DMS53 treated with DMSO at 0.1 percent for 48 hours (cell line): ENCODE data around the gene RNH1.

Experiments
- DNase-seq: peaks from one replicate; lab custom pipeline; 2025; ENCODE audit not compliant: unreplicated experiment; lab: John Stamatoyannopoulos, UW

The RNH1 gene

DNA sequence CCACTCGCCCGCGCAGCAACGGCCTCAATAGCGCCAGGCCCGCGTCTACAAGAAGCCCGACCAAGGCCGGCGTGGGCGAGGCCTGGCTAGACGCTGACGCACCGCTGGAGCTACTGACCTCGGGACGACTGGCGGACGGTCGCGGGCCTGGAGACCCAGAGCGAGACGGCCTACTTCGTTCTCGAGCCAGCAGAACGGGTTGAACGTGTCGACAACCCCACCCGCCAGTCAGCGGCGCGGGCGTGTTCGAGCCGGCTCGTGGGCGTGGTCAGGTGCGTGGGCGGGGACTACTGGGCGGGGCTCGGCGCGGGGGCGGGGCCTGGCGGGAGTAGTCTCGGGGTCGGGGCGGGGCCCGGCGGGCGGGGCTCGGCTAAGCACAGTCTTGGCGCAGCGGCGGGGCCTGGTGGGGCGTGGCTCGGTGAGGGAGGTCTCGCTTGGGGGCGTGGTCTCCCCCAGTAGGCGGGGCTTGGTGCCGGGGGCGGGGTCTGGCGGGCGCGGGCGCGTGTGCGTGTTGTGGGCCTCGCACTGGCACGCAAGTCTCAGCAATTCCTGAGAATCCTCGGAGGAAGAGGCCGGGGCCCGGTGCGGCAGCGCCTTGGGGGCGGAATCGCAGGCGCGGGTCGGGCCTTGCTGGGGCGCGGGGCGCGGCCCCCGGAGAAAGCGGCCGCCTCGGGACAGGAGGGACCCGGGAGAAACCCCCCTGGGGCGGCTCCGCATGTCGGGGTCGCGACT lies at the start of gene RNH1:
TSS of gene RNH1 (minus strand) at position 248 of the 732 bp plus-strand sequence. CDS start 5,080 bp downstream, outside the sequence.
- peak; percentile 92 for DNase-seq

DNA sequence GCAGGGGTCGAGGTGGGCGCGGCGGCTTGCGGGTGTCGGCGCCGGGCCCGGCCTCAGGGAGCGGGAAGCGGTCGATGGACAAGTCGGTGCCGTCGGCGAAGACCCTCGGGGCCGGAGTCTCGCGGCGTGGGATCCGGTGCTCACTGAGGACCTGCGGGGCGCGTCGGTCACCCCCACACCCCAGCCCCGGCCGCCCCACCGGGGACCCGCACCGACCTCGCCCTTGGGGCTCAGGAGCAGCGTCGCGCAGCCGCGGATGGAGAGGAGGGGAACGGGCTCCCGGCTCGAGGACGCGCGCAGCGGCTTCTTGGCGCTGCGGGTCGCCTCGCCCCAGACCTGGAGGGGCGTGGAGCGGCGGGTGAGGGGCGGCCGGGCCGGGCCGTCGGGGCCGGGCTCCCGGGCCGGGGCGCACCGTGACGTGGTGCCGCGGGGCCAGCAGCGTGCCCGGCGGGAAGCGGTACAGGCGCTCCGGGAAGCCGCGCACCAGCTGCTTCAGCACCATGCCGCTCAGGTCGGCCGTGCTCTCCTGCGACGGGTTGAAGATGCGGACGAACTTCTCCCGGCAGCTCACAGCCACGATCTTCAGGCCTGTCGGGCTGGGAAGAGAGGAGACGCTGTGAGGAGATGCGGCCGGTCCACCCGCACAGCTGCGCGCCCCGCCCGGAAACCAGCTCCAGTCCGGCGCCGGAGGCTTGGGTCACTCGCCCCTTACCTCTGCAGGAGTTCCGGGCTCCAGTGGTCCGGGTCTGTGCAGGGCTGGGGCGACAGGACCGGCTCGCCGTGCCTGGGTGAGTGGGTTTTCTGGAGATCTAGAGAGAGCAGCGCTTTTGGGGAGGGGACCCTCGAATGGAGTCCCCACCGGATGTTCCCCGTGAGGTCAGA lies 49.0 kb upstream of the RNH1 start:
- DNase-seq: peak; percentile 22

DNA sequence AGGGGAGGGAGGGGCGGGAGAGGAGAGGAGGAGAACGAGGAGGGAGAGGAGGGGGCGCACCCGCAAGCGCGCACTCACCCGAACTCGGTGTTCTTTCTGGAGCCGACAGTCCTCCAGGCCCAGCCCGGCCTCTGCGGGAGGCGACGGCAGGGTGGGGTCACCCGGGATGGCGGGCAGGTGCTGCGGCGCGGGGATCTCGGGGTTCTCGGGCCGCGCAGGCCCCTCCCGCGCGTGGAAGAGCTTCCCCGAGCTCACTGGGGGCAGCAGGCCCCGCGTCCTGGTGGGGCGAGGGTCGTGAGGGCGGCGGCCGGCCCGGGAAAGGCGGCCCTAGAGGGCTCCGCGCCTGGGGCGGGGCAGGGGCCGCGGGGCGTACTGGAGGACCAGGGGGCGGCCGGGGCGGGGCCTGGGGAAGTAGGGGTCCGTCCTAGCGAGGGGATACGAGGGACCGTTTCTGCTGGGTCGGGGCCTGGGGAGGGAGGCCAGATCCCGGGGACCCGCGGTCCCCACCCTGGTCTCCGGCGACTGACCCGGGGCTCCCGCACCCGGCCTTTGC lies 48.3 kb upstream of the RNH1 start:
- no peak for DNase-seq

DNA sequence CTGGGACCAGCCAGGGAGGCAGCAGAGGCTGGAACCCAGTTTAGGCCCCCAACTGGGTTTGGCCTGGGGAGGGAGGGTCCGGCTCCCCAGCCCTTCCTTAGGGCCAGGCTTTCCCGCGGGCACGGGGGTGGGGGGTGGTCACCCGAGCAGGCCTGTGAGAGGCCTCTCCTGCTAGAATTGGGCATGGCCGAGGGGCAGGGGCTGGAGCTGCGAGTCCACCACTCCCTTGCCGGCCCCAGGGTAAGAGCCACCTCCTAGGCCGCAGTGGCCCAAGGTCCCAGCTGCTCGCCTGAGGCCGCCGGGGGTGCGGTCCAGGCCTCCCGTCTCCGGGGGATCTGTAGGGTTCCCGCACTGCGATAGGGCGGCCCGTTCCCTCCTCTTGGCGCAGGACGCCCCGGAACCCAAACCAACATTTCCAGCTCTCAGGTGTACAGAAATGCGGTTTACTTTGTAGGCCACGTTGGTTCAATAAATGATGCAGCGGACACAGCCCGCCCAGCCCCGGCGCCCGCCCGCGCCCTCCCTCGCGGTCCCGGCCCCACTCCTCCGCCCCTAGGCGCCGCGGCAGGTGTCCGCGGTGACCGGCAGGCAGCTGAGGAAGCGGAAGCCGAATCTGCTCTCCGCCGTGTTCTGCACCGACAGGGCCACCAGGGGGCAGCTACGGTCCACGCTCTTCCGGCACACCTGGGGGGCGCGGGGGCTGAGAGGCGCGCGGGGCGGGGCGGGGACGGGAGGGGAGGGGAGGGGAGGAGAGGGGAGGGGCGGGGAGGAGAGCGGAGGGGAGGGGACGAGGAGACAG lies 47.6 kb upstream of the RNH1 start:
- peak; percentile 81 for DNase-seq

DNA sequence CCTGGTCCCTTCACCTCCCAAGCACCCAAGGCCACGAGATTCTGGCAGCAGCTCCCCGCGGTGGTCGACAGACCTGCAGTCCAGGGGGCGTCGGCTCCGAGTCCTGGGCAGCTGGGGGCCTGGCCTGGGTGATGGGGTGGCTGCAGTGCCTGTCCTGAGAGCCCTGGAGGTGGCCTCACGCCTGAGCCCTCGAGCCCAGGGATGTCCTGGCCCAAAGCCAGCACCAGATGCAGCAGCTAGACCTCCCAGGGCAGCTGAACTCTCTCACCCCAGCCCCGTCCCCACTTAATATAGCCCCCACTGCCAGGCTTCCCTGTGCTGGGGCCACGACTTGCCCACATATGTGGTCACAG lies 46.9 kb upstream of the RNH1 start:
- DNase-seq: no peak

DNA sequence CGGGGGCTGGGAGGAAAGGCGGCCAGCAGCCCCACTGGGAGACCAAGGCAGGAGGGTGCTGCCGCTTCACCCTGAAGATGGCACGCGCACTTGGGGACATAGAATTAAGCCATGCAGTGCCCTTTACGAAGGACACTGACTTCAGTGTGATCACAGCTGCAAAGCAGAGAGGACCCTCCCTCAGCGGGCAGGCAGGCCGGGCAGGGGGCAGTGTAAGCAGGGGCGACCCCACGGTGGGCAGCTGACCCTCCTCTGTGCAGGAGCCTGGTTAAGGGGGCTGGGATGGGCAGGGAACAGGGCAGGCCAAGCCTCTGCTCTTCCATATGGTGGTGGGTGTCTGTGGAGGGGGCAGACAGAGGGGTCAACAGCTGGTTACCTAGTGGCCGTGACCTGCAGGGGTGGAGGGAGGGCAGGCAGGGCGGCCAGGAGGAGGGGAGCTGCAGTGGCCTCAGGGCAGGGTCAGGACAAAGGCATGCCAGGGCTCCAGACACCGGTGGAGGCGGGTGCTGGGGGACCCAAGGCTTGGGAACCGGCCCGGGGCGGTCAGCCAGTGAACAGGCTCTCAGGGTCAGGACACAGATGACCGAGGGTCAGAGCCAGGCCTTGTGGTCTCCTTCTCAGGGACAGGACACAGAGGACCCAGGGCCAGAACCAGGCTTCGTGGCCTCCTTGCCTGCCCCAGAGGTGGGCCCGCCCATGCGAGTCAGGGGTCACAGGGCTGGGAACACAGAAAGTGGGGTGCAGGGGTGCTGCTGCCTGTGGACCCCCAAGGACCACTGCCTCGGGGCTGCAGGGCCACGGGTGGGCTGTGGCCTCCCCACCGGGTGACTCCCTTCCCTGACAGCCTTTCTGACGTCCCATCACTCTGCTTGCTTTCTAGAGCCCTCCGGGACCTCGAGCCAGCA lies 46.3 kb upstream of the RNH1 start:
- DNase-seq: no peak

DNA sequence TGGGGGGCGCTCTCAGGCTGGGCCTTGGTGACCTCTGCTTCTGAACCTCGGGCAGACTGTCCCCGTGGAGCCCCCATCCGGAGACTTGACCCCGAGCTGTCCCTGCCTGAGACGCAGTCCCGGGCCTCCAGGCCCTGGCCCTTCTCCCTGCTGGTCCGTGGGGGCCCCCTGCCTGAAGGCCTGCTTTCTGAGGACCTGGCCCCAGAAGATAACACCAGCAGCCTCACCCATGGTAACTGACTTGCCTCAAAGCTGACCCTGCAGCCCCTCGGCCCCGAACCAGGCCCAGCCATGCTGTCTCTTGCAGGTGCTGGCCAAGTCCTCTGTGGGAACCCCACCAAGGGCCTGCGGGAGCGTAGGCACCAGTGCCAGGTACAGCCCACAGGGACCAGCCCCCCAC lies 44.6 kb upstream of the RNH1 start:
- no peak for DNase-seq

DNA sequence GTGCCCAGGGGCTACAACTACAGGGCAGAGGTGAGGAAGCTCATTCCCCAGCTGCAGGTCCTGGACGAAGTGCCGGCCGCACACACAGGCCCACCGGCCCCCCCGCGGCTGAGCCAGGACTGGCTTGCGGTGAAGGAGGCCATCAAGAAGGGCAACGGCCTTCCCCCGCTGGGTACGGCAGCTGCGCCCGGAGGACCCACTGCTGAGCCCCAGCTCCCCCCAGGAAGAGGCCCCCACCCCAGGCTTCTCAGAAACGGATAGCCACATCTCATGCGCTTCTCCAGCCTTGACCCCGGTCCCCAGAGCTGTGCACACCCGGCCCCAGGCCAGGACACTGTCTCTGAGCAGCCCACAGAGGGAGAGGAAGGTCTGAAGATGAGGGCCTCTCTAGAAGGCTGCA lies 44.1 kb upstream of the RNH1 start:
- no peak for DNase-seq

DNA sequence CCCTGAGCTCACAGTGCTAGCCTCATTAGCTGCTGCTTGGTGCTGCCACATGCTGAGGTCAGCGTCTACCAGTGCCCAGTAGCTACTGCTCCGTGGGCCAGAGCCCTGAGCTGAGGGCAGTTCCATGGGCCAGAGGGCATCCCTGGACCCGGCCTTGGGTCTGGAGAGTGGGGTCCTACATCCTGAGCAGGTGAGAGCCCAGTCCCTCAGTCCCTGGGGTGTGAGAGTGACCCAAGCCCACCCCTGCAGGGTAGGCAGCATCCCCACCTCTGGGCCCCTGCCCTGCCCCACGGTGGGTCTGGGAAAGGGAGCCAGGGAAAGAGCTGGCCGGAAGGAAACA lies 43.7 kb upstream of the RNH1 start:
- DNase-seq: no peak

DNA sequence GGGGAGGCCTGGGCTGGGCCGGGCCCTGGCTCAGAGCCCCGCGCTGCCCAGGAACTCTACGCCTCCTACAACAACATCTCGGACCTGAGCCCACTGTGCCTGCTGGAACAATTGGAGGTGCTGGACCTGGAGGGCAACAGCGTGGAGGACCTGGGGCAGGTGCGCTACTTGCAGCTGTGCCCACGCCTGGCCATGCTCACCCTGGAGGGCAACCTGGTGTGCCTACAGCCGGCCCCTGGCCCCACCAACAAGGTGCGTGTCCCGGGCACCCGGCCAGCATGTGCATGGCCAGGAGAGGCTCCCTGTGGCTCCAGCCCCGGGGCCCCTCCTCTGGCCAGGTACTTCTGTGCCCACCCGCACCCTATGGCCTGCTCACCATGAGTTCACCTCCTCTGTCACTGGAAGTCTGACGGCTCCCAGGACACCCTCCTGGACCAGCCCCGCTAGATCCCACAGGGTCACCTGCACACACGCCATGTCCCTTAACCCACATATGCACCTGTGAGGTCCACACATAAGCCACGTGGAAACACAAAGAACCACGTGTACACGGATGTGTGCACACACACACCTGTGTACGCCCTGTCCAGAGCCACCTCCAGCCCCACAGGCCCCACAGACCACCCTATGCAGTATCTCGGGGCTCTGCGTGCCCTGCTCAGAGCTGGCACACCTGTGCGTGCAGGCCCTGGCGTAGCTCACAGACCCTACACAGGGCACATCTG lies 43.1 kb upstream of the RNH1 start:
- DNase-seq: no peak

DNA sequence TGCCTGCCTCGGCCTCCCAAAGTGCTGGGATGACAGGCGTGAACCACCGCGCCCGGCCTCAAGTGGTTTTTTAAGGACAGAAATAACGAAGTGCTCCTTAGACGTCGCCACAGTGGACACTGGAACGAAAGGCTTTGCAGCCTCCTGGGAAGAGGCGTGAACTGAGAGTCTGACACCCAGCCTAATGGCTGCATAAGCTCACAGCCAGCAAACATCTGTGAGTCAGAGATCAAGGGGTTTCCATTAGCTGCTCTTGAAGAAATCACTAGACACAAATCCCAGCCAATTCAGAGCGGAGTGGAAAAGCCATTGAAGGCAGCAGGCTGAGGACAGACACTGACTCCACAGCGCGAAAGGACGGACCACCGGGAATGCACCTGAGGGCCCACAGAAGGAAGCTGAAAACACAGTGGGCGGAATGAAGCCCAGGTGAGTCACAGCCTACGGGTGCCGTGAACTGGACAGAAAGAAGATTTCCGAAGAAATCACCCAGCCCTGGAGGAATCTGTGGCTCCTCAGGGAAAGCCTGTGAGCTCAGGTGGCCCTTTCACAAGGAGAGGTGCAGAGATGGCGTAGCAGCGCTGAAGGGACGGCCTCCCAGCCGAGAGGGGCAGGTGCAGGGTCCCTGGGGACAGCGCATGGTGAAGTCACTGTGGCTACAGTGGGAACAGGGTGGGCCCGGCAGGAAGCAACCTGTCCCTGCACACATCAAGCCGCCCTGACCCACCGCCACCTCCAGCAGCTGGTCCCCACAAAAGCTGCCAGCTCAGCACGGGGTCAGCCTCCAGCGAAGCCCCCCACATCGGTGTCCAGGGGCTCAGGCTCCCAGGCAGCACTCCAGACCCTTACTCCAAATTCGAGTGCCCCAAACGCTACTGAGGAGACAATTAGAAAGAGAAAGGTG lies 41.9 kb upstream of the RNH1 start:
- DNase-seq: no peak

DNA sequence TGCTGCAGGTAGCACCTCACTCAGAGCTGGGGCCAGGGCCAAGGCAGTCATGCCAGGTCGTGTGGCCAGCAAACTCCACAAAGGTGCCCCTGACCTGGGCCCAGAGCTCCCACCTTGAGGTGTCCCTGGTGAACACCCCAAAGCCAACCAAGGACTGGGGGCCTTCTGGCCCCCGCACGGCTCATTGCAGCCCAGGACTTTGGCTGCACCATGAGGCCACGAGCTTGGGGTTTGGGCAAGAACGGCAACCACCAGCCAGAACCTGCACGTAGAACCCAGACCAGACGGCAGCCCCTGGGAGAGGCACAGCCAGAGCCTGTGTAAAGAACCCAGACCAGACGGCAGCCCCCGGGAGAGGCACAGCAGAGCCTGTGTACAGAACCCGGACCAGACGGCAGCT lies 38.1 kb upstream of the RNH1 start:
- no peak for DNase-seq

DNA sequence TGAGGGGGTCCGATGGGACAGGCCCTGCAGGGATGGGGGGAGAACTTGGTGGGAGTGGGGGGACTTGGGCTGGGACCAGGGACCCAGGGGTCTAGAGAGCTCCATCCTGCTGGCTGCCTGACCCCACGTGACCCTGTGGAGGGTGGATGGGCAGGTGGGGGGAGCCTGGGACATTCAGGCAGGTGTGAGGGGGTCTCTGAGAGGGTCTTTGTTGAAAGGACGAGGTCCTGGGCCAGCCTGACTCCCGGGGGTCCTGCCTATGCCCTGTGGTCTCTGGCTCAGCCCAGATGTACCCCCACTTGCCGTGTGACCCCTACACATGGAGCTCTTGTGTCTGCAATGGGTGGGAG lies 37.8 kb upstream of the RNH1 start:
- DNase-seq: no peak

DNA sequence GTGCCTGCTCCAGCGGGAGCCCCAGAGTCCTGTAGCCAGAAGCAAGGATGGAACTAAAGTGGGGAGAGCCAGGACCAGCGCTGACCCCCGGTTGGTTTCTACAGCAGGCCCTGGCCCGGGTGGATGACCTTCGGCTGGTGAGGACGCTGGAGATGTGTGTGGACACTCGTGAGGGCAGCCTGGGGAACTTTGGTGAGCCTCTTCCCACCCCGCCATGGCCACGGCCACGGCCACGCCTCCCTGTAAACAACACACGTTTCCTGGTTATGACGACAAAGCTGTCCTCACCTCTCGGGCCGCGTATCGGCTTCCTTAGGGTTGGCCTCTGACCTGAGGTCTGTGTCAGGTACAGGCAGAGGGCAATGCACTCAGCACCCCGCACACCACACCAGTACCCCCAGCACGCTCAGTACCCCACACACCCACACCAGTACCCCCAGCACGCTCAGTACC lies 34.4 kb upstream of the RNH1 start:
- no peak for DNase-seq

DNA sequence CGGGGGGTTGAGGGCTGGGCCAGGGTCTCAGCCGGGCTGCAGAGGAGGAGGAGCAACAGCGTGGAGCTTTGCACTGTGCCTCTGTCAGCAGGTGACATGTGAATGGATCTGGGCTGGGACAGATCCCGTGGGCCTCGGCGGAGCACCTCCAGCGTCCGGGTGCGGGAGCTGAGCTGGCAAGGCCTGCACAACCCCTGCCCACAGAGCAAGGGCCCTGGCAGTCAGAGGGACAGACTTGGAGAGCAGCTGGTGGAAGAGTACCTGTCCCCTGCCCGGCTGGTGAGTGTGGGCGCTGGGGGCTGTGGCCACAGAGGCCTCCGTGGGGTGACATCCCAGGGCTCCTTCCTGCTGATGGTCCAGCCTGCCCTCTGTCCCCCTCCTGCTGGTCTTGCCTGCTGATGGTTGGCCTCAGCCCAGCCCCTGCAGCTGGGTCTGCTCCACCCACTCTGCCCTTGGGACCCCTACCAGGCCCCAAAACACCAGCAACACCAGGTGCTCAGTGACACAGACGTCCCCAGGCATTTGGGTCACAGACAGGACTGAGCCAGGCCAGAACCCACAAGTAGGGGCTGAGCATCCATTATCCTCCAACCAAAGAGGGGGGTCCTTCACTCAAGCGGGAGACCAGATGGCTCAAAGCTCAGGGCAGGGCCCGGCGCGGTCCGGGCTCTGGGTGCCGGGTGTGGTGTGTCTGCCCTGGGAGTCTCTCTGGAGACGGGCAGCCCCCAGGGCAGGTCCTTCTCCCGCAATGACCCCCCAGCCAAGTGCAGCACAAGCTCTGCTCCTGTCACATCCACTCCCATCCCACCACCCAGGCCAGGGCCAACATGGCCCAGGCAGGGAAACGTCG lies 33.8 kb upstream of the RNH1 start:
- no peak for DNase-seq

DNA sequence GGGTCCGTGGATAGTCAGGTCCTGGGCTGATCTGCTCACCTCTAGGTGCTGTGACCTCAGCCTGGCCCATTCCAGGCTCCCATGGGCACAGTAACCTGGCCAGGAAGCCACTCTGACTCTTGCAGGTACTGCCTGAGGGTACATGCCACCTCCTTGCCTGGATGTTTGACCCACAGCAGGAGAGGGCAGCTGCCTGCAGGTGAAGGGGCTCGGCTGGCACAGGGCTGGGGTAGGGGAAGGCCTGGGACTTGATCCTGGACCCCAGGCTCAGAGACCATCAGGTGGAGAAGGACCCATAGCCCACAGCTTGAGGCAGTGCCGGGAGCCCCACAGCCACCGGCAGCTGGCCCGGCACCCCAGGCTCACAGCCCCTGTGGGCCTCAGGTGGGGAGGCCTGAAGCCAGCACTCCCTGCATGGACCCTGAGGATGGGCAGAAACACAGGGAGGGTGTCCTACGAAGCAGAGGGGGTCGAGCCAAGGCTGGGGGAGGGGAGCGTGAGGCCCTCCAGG lies 33.0 kb upstream of the RNH1 start:
- no peak for DNase-seq

DNA sequence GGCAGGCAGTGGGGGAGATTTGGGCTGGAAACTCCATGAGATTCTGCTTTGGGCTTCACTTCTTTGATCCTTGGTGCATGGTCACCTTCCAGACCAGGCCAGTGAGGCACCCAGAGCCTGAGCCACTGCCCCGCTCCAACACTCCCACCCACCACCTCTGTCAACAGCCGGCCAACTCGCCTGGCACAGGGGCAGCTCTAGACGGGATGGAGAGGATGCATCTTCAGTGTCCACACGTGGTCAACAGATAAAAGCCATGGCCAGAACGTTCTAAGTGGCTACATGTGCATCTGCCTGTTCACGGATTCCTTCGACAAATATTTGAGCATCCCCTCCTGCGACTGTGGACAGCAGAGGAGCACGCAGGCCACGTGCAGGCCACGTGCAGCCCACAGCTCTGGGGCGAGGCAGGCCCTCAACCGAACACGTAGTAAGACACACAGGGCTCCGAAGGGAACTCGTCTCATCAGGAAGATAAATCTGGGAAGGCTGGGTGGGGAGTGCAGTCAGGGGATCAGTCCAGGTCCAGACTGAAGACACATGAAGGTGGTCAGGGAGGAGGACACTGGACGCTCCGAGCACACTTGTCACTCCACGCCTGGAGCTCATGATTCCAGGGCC lies 31.5 kb upstream of the RNH1 start:
- DNase-seq: no peak
